ENCODE results near the gene SLC35C1.

- TF ChIP-seq CTCF (IDR thresholded peaks at IDR 0.05) (no peak), POLR2A (IDR thresholded peaks at IDR 0.05) (no peak)
Measured at GRCh38 chr11:45756384-45757010, 48.5 kb upstream of the SLC35C1 start.

All from sigmoid colon (tissue), 3 donors.